Measurements from ENCODE around the gene AFAP1L2.

Gene AFAP1L2

GRCh38 chr10:114260366-114260765 is 143.9 kb downstream of the AFAP1L2 start:
- no peak for DNase-seq

GRCh38 chr10:114259824-114260223 is 144.5 kb downstream of the AFAP1L2 start:
- DNase-seq: no peak

GRCh38 chr10:114258274-114258840 is 145.9 kb downstream of the AFAP1L2 start:
- no peak for DNase-seq

GRCh38 chr10:114257498-114257897 is 146.8 kb downstream of the AFAP1L2 start:
- no peak for DNase-seq

- DNase-seq: no peak
Observed at GRCh38 chr10:114256822-114257221, 147.5 kb downstream of the AFAP1L2 start.

GRCh38 chr10:114256008-114256765 is 148.1 kb downstream of the AFAP1L2 start:
- DNase-seq: no peak

GRCh38 chr10:114255227-114255626 is 149.1 kb downstream of the AFAP1L2 start:
- DNase-seq: no peak

- DNase-seq: no peak
Observed at GRCh38 chr10:114252883-114253282, 151.4 kb downstream of the AFAP1L2 start.

GRCh38 chr10:114252092-114252491 is 152.2 kb downstream of the AFAP1L2 start:
- DNase-seq: no peak

- no peak for DNase-seq
Observed at GRCh38 chr10:114250716-114251115, 153.6 kb downstream of the AFAP1L2 start.

GRCh38 chr10:114250236-114250635 is 154.1 kb downstream of the AFAP1L2 start:
- DNase-seq: no peak

GRCh38 chr10:114246679-114247305 is 157.5 kb downstream of the AFAP1L2 start:
- DNase-seq: no peak

GRCh38 chr10:114245121-114245791 is 159.0 kb downstream of the AFAP1L2 start:
- no peak for DNase-seq

All from activated naive CD4-positive, alpha-beta T cell (primary cell).